ENCODE data around the gene DSC2.
"Not testable (repeated sequence)": the region's sequence is repeated elsewhere in the genome, so short reads cannot be mapped to it uniquely, and the experiment has no call there.

DSC2 gene

DNA sequence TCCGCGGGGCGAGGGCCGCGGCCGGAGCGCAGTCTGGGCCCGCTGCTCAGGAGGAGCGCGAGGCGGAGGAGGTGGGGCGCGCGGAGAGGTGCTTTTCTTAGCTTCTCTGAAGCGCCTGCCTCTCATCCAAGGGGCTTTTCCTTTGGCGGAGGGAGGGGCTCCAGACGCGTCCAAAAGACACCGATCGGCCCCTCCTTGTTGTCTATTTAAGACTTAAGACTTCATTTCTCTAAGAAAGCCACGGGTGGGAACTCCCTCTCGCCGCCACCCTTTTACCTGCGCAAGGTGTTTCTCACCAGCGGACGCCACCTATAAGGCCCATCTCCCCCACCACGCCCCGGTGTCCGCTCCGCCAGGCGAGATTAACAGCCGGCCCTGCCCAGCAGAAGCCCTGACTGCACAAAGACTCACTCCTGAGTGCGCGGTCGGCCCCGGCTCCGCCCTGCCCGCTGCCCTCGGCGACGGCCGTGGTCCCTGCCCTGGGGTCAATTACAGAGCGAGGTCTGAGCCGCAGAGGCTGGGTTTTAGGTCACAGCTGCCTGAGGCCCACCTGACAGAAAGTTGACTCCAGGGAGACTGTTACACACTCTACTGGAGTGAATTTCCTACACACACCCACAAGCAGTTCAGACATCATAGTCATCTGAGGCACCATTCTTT is at the start of gene DSC2:
Gene DSC2, minus strand, starts transcription at position 397 of the 660 bp plus-strand sequence. CDS start 450 bp downstream, outside the sequence.
- no peak for DNase-seq

DNA sequence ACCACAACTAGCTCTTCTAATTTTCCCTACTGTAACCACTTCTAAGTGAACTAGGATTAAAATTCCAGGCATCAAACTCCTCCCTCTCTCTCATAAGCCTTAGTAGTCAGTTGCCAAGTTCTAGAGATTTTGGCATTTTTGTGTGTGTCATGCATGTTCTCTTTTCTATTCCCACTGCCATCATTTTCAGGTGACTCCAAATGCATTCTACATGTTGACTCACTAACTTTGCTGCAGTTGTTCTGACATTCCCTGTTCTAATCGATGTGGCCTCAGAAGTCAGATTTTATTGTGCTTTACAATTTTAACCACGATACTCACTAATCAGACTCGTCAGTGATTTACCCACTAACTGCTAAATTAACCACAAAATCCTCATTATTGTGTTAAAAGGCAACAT is 47.1 kb upstream of the DSC2 start:
- DNase-seq = no peak

DNA sequence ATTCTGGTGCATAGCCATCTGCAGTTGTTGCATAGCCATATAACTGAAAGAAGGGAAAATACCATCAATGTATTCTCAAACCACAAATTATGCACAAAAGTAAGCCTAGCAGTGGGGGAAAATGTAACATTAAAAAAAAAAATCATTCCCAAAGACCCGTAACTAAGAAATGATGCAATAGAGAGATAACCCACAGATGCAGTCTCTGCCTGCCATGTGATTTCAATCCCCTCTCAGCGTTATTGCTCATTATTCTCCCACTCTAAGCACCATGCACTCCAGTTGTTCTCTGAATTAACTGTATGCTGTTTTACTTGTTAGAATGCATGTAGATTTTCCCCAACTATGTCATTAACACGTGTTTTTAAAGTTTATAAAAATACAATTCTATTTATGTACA is 46.4 kb upstream of the DSC2 start:
- DNase-seq = no peak

DNA sequence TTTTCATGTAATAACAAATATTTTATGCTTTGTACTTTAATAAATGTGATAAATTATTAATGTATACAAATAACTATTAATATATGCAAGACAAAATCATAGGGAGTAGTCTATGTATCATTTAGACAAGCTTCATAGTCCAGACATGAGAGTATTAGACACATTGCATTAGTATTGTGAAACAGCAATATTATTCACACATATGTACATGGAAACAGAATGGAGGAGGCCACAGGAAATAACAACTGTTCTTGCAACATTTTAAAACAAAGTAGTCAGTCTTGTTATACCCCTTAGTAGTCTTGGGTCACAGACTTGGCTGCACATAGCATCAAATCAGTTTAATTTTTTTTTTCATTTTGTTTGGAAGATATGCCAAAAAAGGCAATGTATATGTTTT is 44.6 kb upstream of the DSC2 start:
- DNase-seq = no peak

DNA sequence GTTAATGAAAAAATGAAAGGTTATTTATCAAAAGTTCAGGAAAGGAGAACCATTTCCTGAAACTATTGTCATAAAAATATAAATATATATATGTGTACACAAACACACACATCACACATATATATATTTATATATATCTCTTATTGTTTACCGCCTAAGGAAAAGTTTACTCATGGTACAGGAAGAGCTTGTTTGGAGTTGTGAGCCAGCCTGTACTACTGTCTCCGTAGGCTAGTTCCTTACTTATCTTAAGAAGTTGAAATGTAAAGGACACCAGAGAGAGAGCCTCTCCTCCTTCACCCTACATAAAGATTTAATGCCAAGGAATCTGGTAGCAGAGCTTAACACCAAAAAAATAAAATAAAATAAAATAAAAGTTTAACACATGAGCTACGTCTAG is 40.8 kb upstream of the DSC2 start:
- DNase-seq = no peak

DNA sequence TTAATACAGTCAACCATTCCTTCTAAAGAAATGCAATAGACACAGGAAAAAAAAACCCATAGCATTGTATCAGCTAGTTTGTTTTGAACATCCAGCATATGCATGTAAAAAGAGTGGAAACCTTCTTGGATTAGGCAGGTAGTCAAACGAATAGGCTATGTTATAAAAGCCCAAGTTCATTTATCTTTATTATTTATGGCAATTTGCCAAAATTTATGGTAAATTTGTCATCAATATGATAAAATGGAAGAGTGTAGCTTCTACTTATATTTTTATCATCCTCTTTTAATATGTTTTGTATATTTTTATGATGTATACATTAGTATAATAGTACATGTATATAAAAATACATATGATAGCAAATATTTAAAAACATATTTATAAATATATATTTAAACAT is 36.5 kb upstream of the DSC2 start:
- DNase-seq = no peak

DNA sequence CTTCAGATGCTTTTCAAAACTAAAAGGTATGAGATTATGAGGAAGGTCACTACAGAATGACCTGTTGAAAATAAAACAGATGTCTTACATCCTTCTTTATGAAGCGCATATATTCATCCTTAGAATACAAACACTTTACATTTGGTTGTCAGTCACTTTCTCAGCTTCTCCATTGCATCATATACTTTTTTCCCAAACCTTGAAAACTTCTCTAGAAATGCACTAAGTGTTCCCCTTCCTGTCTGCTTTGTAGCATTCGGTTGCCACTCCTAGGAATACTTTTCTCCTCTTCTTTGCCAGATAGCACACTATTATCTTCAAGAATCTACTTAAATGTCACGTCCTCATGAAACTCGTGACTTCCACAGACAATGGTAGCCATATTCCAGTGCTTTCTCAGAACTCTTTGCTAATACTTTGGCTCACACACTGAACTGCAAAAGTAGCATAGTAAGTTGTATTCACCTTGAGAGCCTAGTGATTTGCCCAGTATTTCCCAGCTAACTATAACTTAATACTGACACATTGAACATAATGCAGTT is 32.8 kb upstream of the DSC2 start:
- DNase-seq = no peak

DNA sequence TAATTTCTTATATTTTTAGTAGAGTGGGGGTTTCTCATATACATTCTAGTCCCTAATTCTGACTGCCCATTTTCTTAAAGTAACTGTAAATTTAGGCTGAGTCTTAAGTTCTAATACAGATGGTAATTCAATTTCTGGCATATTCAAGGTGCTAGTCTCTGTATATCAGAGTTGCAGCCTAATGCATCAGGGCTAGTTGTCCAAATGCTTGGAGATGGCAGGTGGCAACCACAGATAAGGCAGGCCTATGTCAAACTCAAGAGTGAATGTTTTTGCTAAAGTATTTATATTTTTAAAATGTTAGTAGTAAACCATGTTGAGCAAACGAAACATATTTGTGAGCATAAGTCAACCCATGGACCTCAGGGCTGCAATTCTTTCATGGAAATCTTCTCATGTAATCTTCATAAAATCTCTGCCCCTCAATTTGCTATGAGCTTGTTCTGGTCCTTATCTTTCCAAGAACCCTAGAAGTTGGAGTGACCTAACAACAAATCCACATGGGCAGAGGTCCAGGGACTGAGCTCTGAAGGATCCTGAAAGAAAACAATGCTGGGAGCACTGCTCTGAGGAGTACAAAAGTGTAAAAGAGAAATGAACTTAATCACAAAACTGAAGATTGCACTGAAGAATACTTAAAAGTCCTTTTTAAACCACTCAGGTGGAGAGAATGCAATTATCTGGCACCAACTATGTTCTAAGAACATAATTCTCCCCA is 27.3 kb upstream of the DSC2 start:
- no peak for DNase-seq

DNA sequence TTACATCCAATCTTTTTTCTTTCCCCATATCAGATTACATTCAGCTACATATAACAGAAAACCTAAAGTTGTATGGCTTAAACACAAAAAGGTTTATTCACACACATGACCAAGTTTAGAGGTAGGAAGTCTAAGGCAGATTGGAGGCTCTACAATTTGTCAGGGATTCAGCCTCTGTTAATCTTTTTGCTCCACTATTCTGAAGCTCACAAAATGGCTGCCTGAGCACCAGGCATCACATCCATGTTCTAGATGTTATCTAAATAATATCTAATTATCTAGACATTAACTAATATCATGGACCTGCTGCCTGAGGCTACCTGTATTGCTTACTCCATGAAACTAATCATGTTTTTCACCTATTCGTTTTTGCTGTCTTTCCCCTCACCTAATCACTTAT is 23.7 kb upstream of the DSC2 start:
- DNase-seq = no peak

DNA sequence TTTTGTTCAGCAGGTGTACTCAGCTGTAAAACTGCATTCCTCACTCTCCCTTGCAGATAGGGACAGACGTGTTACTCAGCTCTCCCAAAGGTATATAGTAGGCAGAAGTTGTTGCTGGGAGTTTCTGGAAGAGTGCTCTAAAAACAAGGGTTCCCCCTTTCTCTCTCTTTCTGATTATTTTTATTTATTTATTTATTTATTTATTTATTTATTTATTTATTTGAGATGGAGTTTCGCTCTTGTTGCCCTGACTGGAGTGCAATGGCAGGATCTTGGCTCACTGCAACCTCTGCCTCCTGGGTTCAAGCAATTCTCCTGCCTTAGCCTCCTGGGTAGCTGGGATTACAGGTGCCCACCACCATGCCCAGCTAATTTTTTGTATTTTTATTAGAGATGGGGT is 20.9 kb upstream of the DSC2 start:
- not testable (repeated sequence) for DNase-seq

DNA sequence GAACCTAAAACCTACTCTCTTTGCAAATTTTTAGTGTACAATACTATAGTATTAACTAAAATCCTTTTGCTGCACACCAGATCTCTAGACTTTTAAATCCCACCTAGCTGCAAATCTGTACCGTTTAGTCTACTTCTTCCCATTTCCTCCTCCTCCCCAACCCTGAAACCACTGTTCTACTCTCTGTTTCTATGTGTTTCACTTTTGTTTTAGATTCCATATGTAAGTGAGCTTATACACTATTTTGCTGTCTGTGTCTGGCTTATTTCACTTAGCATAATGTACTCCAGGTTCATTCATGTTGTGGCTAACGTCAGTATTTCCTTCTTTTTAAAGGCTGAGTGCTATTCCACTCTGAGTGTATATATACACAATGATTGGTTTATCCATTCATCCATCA is 18.4 kb upstream of the DSC2 start:
- no peak for DNase-seq

DNA sequence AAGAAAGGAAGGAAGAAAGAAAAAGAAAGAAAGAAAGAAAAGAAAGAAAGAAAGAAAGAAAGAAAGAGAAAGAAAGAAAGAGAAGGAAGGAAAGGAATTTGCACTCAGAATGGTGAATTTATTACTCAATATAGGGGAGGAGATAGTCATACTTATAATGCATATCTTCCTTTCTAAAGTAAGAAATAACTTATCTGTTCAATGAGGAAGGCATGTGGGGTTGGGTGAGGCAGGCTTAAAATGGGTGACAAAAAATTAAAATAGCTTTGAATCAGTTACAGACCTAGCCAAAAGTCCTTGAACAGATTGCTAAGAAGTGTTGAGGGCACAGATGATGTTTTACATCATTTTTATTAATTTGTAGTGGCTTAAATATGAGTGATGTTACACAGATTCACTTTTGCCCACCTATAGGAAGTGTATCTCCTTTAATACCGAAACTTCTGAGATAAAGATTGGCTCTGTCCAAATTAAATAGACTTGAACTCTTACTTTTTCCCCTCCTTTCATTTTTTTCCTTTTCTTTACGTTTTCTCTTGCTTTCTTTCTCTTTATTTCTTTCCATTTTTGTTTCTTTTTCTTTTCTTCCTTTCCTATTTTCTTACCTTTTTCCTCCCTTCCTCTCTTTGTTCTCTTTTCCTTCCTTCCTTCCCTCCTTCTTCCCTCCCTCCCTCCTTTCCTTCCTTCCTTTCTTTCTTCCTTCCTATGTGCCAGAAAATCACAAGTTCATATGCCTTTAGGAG is 14.8 kb upstream of the DSC2 start:
- no peak for DNase-seq

DNA sequence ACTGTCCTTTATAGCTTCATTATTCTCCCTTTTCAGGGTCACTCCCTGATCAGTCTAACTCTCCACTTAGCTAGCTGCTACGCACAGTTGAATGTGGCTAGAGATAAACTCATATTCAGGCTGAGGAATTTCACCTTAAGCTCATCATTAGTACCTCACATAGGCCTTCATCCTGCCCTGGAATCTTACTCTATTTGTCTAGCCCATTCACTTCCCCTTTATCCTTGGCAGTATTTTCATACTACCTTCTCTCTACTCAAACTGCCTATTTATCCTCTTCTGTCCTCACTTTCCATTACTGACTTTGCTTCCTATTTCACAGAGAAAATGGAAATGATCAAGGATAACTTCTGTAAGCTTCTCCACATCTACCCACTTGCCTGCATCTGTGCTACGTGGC is 10.6 kb upstream of the DSC2 start:
- no peak for DNase-seq

DNA sequence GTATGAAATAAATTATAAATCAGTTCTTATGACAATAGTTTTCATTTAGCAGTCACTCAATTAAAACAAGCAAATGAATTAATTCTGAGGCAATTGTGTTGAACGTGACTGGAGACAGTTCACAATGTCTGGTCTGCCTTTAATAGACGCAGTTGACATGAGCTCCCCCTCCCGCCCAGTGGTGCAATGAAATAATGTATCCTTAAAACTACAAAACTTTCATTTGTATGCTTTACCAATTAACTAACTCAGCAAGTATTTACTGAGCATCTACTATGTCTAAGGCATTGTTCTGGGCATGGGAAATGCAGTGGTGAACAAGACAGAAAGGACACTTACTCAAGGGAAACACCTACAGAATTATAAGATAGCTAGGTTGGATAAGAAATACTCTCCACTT is 3.5 kb upstream of the DSC2 start:
- no peak for DNase-seq

DNA sequence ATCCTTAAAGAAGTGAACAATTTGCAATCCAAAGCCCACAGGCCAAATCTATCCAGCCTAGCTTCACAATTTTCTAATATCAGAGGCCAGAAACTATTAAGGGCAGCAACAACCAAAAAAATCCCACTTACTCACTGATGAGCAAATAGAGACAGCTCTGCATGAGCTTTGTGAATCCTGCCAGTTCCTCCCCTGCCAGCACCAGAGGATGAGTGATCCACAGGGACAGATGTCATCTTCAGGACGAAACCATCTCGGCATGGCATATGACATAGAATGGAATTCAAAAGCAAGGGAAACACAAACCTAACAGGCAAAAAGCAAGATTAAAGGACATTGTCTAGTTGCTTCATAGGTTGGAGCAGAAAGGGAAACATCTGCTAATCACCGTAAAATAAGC is 2.2 kb upstream of the DSC2 start:
- no peak for DNase-seq

DNA sequence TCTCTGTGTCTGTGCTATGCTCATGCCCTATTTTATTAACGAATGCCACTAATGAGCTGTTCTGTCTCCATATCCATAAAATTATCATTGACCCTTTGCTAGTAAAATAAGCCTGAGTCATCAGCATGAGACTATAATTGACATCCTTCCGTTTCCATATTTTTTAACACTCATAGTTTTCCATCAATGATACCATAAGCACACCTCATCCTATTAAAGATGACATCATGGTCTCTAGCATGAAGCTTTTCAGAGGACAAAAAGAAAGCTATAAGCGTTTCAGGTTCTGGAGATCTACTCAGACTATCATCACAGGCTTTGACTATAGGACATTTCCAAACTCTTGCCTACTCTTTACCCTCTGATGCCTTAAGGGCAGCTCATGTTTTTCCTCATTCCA is 1.2 kb upstream of the DSC2 start:
- no peak for DNase-seq

DNA sequence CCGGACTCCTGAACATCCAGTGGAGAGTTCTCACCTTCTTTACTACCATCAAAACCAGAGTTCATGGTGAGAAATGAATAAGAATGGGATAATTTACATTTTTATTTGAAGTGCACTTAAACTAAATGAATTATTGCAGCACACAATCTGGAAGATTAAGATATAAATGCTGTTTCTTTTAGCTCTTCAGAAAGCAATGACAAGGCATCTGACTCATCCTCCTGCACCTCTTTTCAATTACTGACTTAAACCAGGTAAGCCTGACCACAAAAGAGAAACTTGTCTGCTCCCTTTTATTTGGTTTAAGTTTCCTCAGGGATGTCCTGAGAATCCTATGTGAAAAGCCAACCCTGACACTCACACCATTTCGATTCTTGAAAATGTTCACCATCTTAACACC is 720 bp upstream of the DSC2 start:
- DNase-seq = no peak

DNA sequence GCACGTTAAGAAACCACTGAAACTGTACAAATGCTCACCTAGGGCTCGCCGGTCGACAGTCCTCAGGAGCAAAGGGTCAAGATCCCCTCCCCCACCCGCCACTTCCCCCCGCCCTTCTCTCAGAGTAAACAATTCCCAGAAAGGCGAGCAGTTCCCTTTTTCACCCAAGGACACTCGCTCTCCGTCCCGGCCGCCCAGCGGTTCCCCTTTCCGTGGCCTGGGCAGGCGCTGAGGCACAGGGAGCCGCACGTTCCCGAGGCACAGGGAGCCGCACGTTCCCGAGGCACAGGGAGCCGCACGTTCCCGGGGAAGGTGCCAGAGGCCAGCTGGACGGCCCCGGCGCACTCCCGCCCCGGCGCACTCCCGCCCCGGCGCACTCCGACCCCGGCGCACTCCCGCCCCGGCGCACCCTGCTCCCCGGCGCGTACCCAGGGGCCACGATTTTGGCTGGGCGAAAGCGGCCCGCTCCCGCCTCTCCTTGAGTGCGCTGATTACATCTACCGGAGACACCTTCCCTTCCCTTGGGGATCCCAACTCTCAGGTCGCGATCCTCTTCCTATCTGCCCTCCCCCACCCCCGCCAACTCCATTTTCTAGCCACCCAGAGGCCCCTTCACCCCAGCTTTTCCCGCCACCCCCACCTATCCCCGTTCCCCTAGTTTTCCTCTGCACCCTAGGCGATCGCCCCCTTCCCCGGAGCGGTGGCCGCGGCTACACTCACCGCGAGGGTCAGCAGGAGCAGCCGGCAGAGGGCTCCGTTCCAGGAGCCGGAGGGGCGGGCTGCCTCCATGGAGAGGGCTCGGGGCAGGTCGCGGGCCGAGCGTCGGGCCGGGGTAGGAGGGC is 817 bp downstream of the DSC2 start:
- DNase-seq = no peak

DNA sequence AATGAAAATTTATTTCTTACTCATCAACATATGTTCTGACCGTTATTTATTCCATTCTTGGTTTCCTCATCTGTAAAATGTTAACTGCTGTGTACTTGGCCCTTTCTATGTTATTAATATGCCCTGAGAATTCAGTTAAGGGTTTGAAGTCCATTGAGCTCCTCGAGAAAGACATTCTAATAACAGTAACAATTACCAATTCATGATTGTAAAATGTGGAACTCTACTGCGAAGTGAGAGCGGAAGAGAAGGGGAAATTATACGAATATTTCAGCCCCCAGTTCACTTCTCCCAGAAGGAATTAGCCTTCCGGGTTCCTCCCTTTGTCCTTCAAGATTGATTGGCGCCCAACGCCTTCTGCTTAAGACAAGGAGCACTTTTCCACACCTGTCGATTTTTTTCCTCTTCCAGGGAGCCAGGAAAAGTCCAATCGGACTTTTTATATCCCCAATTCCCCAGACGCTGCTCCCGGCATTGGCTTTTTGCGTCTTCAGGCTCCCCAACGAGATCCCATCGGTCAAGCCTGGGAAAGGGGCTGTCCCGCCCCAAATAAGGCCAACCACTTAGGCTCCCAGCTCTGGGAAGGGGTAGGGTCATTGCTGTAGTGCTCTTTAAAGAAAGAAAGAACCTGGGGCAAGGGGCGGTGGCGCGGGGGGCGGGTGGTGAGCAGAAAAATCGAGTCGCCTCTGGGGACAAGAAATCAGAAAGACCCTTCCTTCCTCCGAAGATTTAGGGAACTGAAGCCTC is 1.6 kb downstream of the DSC2 start:
- DNase-seq = no peak

DNA sequence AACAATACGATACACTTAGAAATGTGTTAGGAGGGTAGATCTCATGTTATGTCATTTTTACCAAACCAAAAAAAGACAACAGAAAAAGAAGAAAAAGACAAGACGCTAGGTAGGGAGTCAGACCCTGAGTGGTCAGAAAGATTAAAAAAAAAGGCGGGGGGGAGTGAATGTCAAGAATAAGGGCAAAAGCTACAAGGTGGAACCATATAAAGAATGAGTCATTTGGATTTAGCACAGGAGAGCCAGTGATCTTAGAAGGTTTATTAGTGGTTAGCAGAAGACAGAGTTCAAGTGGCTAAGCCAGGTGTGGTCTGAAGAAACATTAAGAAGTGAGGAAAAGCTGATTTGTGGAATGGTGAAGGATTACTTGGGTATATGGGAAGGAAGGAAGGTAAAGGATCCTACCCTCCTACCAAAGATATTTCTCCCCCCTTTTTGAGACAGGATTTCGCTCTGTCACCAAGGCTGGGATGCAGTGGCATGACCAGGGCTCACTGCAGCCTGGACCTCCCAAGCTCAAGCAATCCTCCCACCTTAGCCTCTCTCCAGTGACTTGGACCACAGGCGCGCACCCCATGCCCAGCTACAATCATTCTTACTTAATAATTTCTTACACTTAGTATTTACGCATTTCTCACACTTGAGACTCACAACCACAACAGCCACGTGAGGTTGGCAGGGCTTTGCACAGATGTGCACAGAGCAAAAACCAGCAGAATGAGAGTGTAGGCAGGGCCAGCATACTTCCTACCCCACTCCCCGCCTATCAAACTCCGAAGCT is 2.6 kb downstream of the DSC2 start:
- no peak for DNase-seq

DNA sequence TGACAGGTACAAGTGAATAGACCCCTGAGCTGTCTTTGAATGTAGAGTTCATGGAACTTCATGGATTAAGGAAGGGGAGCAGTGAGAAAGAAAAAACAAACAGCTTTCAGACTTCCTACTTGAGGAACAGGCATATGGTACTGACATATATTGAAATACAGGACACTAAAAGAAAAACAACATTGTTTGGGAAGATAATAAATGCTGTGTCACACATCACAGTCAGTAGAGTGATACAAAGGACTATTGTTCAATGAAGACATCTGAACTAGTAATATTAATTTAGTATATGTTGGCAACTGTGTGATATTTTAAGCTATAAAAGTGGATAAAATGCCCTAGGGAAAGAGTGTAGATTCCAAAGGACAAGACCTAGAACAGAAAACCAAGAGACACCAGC is 3.3 kb downstream of the DSC2 start:
- no peak for DNase-seq

All from activated CD8-positive, alpha-beta memory T cell treated with anti-CD3 and anti-CD28 coated beads, Interleukin-2, amount 50 U/mL, for 48 hours (primary cell).